ENCODE results near the gene MICU1. TPM values are rescaled to one million over a fixed set of nuclear protein-coding genes. Genes with fewer than 3 reads are reported as not detected.

MICU1 gene
- total and polyA plus RNA-seq, 9 donors: 29.9 to 117 (median 44.5) TPM

- no peaks in the 10 kb centered on the region for H3K9me3 ChIP-seq
- DNase-seq: no peak
- H3K27me3 ChIP-seq: no peaks in the 10 kb centered on the region
- no peaks in the 10 kb centered on the region for H3K36me3 ChIP-seq
- H3K4me1 ChIP-seq (ENCODE audit: insufficient read depth): no peaks in the 10 kb centered on the region
- H3K27ac ChIP-seq: no peak overlapping the region
- TF ChIP-seq CTCF (IDR thresholded peaks at IDR 0.05) (no peak), POLR2A (IDR thresholded peaks at IDR 0.05) (no peak), EP300 (IDR thresholded peaks at IDR 0.05) (no peak)
- 93 to 98% (median 96%) methylated on average over 3 of the region's 3 CpGs for WGBS, 3 donors
- H3K4me3 ChIP-seq: no peak overlapping the region
- intact Hi-C loops (cut with DNase I): no loop called here
Measured at GRCh38 chr10:72503694-72504438, 122.0 kb downstream of the MICU1 start.

- no peaks in the 10 kb centered on the region for H3K27me3 ChIP-seq
- H3K27ac ChIP-seq: no peak overlapping the region
- H3K4me1 ChIP-seq (ENCODE audit: insufficient read depth): no peaks in the 10 kb centered on the region
- intact Hi-C loops (cut with DNase I): no loop called here
- DNase-seq: no peak
- WGBS, 3 donors: 0 to 15% (median 6%) methylated on average over 1 of the region's 1 CpG
- TF ChIP-seq EP300 (IDR thresholded peaks at IDR 0.05) (no peak), CTCF (IDR thresholded peaks at IDR 0.05) (no peak), POLR2A (IDR thresholded peaks at IDR 0.05) (no peak)
- no peaks in the 10 kb centered on the region for H3K9me3 ChIP-seq
- H3K36me3 ChIP-seq: no peaks in the 10 kb centered on the region
- no peak overlapping the region for H3K4me3 ChIP-seq
Measured at GRCh38 chr10:72503241-72503640, 122.6 kb downstream of the MICU1 start.

- WGBS, 3 donors: 91 to 95% (median 94%) methylated on average over 3 of the region's 3 CpGs
- TF ChIP-seq POLR2A (IDR thresholded peaks at IDR 0.05) (no peak), CTCF (IDR thresholded peaks at IDR 0.05) (no peak), EP300 (IDR thresholded peaks at IDR 0.05) (no peak)
Measured at GRCh38 chr10:72502581-72502980, 123.3 kb downstream of the MICU1 start.

GRCh38 chr10:72499701-72500100, 126.2 kb downstream of the MICU1 start:
- intact Hi-C loops (cut with DNase I): no loop called here
- WGBS, 3 donors: 74 to 85% (median 79%) methylated on average over 1 of the region's 1 CpG
- TF ChIP-seq CTCF (IDR thresholded peaks at IDR 0.05) (no peak), EP300 (IDR thresholded peaks at IDR 0.05) (no peak), POLR2A (IDR thresholded peaks at IDR 0.05) (no peak)

More at GRCh38 chr10:72502581-72502980, 123.3 kb downstream of the MICU1 start:
- H3K4me3 ChIP-seq: no peak overlapping the region
- no peaks in the 10 kb centered on the region for H3K4me1 ChIP-seq (ENCODE audit: insufficient read depth)
- H3K27me3 ChIP-seq: no peaks in the 10 kb centered on the region
- no peak for DNase-seq
- H3K27ac ChIP-seq: no peak overlapping the region
- H3K9me3 ChIP-seq: no peaks in the 10 kb centered on the region
- H3K36me3 ChIP-seq: no peaks in the 10 kb centered on the region
- intact Hi-C loops (cut with DNase I): no loop called here

More at GRCh38 chr10:72499701-72500100, 126.2 kb downstream of the MICU1 start:
- no peaks in the 10 kb centered on the region for H3K36me3 ChIP-seq
- H3K27me3 ChIP-seq: no peaks in the 10 kb centered on the region
- no peaks in the 10 kb centered on the region for H3K9me3 ChIP-seq
- H3K4me3 ChIP-seq: no peak overlapping the region
- no peaks in the 10 kb centered on the region for H3K4me1 ChIP-seq (ENCODE audit: insufficient read depth)
- DNase-seq: no peak
- no peak overlapping the region for H3K27ac ChIP-seq

Measured in ovary (tissue), 9 donors.